ENCODE data around the gene MRAP2. TPM values are rescaled to one million over a fixed set of nuclear protein-coding genes. Genes with fewer than 3 reads are reported as not detected.
"Not testable (repeated sequence)": the region's sequence is repeated elsewhere in the genome, so short reads cannot be mapped to it uniquely, and the experiment has no call there.

Gene MRAP2
- total RNA-seq, 1 donor from 2014 or later = 1.8 TPM

DNA sequence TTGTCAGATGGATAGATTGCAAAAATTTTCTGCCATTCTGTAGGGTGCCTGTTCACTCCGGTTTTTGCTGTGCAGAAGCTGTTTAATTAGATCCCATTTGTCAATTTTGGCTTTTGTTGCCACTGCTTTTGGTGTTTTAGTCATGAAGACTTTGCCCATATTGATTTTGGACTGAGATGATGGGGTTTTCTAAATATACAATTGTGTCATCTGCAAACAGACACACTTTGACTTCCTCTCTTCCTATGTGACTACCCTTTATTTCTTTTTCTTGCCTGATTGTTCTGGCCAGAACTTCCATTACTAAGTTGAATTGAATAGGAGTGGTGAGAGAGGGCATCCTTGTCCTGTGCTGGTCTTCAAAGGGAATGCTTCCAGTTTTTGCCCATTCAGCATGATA, 96.0 kb downstream of the MRAP2 start:
- peak in 1 of 2 donors; percentile 13 for DNase-seq (ENCODE audit: low read depth in 2 of 2)

DNA sequence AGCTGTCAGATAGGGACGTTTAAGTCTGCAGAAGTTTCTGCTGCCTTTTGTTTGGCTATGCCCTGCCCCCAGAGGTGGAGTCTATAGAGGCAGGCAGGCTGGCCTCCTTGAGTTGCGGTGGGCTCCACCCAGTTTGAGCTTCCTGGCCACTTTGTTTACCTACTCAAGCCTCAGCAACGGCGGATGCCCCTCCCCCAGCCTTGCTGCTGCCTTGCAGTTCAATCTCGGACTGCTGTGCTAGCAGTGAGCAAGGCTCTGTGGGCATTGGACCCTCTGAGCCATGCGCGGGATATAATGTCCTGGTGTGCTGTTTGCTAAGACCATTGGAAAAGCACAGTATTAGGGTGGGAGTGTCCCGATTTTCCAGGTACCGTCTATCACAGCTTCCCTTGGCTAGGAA, 99.8 kb downstream of the MRAP2 start:
- not testable (repeated sequence) for DNase-seq (ENCODE audit: low read depth in 2 of 2)

DNA sequence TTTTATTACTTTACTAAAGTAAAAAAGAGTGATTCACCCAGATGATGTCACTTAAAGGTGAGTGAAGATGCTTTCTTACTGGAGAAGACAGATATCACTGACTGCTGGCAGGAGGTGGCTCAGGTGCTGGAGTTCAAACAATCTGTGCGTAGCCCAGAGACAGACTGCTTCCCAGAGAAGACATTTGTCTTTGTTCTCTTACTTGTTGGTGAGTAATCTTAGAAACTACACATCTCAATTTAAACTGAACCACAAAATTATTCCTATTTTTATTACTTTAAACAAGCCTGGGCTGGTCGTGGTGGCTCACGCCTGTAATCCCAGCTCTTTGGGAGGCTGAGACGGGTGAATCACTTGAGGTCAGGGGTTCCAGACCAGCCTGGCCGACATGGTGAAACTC, 101.7 kb downstream of the MRAP2 start:
- DNase-seq (ENCODE audit: low read depth in 2 of 2) = no peak

DNA sequence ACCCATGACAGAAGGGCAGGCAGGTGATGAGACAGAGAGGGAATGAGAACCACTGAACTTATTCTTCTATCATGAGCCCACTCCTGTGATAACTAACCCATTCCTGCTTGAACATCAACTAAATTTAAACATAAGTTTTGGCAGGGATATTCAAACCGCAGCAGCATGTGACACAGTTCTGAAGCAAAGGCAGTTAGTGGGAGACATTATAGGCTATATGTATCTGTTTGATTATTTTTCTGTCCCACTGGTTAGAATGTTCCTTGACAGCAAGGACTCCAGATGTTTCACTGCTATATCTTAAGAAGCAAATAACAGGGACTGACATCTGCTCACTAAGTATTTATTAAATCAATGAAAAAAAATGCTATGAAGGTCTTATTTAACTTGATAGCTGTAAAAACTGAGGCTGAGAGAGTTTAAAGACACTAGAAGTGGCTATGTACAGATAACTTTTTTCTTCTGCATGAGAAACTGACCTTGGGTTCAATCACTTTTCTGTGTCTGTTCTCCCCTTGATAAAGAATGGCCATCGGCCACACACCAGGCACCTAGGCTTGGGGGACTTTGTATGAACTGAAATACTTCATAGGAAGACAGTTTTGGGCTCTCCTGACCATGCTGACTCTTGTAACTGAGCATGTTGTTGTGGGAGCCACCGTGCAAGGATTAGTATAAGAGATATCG, 102.9 kb downstream of the MRAP2 start:
- DNase-seq (ENCODE audit: low read depth in 2 of 2) = no peak

DNA sequence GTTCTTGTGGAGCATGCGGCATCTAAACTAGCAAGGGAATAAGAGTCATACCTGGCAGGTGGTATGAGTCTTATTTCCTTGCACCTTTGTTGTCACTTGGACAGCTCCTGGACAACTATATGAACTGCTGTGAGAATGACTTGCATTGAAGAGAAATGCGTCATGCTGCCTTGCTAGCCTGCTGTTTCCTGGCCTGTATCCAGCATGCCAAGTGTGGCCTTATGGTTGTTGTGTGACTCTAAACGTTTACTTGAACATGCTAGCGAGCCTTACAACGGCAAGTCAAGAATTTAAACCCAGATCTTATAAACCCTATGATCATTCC, 103.4 kb downstream of the MRAP2 start:
- peak; percentile 31 to 34 for DNase-seq (ENCODE audit: low read depth in 2 of 2)

DNA sequence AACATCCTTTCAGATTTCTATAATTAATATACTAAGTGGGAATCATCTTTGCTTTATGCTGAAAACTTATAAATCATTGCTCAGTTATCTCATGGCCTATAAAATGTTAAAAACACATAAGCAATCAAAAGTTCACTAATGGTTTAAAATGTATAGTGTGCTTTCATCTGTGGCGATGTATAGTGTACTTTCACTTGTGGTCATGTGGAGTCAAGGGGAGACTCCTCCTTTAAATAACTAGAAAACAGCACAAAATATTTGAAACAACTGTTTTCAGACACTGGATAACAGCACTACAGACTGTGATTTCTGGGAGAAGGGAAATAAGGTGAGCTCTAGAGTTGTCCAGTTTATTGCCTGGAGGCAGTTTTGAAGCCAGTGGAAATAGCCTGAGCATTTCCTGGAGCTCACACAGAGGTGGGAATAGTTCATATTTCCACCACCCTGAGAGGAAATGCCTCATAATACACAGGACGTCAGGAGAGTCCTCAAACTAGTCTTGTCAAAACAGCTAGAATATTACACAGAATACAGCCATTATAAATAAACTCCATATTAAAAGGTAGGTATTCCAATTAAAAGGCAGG, 104.5 kb downstream of the MRAP2 start:
- peak; percentile 76 to 86 for DNase-seq (ENCODE audit: low read depth in 2 of 2)

DNA sequence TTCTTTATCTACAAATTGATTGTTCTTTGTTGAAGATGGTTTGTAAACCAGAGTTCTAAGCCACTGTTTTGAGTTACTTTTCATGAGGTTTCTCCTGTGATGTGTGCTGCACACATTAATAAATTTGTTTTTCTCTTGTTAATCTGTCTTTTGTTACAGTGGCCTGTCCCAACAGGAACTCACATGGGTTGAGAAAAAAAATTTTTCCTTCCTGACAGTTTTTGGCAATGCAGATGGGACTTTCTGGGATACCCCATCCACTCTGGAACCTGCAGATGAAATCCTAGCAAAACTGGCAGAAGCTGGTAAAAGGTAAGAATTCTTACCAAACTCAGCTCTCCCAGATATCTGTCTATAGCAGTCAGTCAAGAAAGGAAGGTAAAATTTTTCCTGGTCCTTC, 105.7 kb downstream of the MRAP2 start:
- DNase-seq (ENCODE audit: low read depth in 2 of 2) = peak in 1 of 2 donors; percentile 84

Other genes starting within 250 kb of the MRAP2 start
- 0.22 and 0.40 TPM in 2 replicates for gene RIPPLY2, start 180.4 kb upstream of the MRAP2 start, total RNA-seq
- 2.2 TPM in 2 replicates for gene CYB5R4, start 174.1 kb upstream of the MRAP2 start, total RNA-seq
- 3.0 and 3.3 TPM in 2 replicates for gene CEP162, start 193.9 kb downstream of the MRAP2 start, total RNA-seq